ENCODE results near the gene YIF1B. TPM values are rescaled to one million over a fixed set of nuclear protein-coding genes. Genes with fewer than 3 reads are reported as not detected.
"Not testable (repeated sequence)": the region's sequence is repeated elsewhere in the genome, so short reads cannot be mapped to it uniquely, and the experiment has no call there.

Gene YIF1B
- 10 to 100 TPM; 57.9 to 60.3 TPM for total RNA-seq
- polyA plus RNA-seq: 45.4 TPM

- POLR2A ChIA-PET: interaction anchor here (0.6 kb wide), 1 partner anchor 51 kb away, joined by 3 read pairs; the partner anchor contains the start of gene SPINT2
Observed at GRCh38 chr19:38315657-38316476, at the start of gene YIF1B. YIF1B (minus strand) TSS chr19:38315947; CDS start chr19:38315917, 30 bp downstream.

DNA sequence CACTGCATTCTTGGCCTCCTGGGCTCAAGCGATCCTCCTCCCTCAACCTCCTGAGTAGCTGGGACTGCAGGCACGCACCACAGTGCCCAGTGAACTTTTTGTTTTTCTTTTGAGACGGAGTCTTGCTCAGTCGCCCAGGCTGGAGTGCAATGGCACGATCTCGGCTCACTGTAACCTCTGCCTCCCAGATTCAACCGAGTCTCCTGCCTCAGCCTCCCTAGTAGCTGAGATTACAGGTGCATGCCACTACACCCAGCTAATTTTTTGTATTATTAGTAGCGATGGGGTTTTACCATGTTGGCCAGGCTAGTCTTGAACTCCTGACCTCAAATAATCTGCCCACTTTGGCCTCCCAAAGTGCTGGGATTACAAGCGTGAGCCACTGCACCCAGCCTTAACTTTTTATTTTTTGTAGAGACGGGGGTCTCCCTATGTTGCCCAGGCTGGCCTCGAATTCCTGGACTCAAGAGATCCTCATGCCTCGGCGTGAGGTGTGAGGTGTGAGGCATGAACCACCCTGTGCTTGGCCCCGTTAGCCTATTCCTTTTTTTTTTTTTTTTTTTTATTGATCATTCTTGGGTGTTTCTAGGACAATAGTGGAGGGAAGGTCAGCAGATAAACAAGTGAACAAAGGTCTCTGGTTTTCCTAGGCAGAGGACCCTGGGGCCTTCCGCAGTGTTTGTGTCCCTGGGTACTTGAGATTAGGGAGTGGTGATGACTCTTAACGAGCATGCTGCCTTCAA lies 47.4 kb upstream of the YIF1B start:
- peak overlapping the region; percentile 17 to 93 (median 65) for H3K4me3 Mint-ChIP-seq
- H3K4me1 Mint-ChIP-seq: peaks cover 8 to 22% (median 13%) of the 10 kb centered on the region in 3 donors
- POLR2A ChIA-PET: interaction anchor here (1.1 to 2.3 kb wide), 3 partner anchors 10 to 33 kb away, joined by 4 to 11 read pairs (median 9); partner anchors contain the start of gene PSMD8
- H3K27ac ChIP-seq (ENCODE audit: low read depth, low read length); H3K36me3 ChIP-seq (ENCODE audit: insufficient read depth, low read length); H3K27me3 ChIP-seq (ENCODE audit: insufficient read depth, low read length, poor library complexity, severe bottlenecking); CTCF ChIA-PET; H3K9me3 ChIP-seq (ENCODE audit: low read length); H3K27ac Mint-ChIP-seq; H3K36me3 Mint-ChIP-seq; H3K9me3 Mint-ChIP-seq; DNase-seq: not testable (repeated sequence)
- H3K27me3 Mint-ChIP-seq: peaks cover 5 to 11% of the 10 kb centered on the region in 2 donors
- Histone ChIP-seq H3K4me3 (ENCODE audit: low read length) (peak overlapping the region; percentile 66), H3K4me1 (ENCODE audit: insufficient read depth, low read length) (peaks cover 12% of the 10 kb centered on the region)

More at GRCh38 chr19:38315657-38316476, at the start of gene YIF1B:
- Mint-ChIP-seq H3K9me3 (no peaks in the 10 kb centered on the region), H3K27me3 (no peaks in the 10 kb centered on the region), H3K4me3 (peak within 1 kb of the TSS; percentile 81 to 95 (median 90)), H3K36me3 (peaks cover 0 to 4% (median 3%) of the 10 kb centered on the region in 3 donors), H3K27ac (peak within 1 kb of the TSS; percentile 84 to 98 (median 96)), H3K4me1 (peaks cover 35 to 58% (median 52%) of the 10 kb centered on the region in 3 donors)
- Histone ChIP-seq H3K27ac (ENCODE audit: low read depth, low read length) (peak within 1 kb of the TSS; percentile 95), H3K36me3 (ENCODE audit: insufficient read depth, low read length) (no peaks in the 10 kb centered on the region), H3K4me3 (ENCODE audit: low read length) (peak within 1 kb of the TSS; percentile 88), H3K9me3 (ENCODE audit: low read length) (no peaks in the 10 kb centered on the region), H3K27me3 (ENCODE audit: insufficient read depth, low read length, poor library complexity, severe bottlenecking) (no peaks in the 10 kb centered on the region), H3K4me1 (ENCODE audit: insufficient read depth, low read length) (peaks cover 42% of the 10 kb centered on the region)
- DNase-seq: peak; percentile 91 to 97 (median 95)
- CTCF ChIA-PET: no interaction called here

DNA sequence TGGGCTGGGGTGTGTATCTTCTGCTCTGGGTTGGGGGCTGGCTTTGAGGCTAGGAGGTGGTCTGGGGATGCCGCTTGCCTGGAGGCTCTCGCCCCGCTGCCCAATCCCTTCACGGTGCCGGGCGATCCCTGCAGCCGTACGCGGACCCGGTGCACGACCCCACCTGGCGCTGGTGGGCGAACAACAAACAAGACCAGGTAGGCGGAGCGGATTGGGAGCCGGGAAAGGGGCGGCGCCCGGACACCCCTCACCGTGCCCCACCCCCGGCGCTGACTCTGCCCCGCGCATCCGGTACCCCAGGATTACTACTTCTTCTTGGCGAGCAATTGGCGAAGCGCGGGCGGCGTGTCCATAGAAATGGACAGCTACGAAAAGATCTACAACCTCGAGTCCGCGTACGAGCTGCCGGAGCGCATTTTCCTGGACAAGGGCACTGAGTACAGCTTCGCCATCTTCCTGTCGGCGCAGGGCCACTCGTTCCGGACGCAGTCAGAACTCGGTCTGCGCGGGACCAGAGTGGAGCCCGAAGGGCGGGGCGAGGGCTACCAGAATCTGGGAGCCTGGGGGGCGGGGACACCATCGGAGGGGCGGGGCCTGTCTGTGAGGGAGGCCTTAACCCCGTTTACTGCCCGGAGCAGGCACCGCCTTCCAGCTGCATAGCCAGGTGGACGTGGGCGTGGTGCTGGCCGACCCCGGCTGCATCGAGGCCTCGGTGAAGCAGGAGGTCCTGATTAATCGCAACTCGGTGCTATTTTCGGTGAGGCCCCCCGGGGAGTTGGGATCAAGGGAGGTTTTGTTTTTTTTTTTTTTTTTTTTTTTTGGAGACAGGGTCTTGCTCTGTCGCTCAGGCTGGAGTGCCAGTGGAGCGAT lies 46.6 kb upstream of the YIF1B start:
- DNase-seq: peak; percentile 43 to 76 (median 50)
- peaks cover 5 to 7% of the 10 kb centered on the region in 2 donors for H3K27me3 Mint-ChIP-seq
- Histone ChIP-seq H3K27me3 (ENCODE audit: insufficient read depth, low read length, poor library complexity, severe bottlenecking) (no peaks in the 10 kb centered on the region), H3K27ac (ENCODE audit: low read depth, low read length) (no peak overlapping the region), H3K4me3 (ENCODE audit: low read length) (peak overlapping the region; percentile 66), H3K4me1 (ENCODE audit: insufficient read depth, low read length) (peaks cover 12% of the 10 kb centered on the region), H3K36me3 (ENCODE audit: insufficient read depth, low read length) (no peaks in the 10 kb centered on the region), H3K9me3 (ENCODE audit: low read length) (no peaks in the 10 kb centered on the region)
- ChIA-PET CTCF (interaction anchor here (2.0 kb wide), 1 partner anchor 27 kb away, joined by 7 read pairs; the partner anchor contains the start of gene CATSPERG), POLR2A (interaction anchor here (1.0 to 2.3 kb wide), 4 partner anchors 11 to 34 kb away, joined by 3 to 11 read pairs (median 6); partner anchors contain the start of genes GGN and PSMD8)
- H3K27ac Mint-ChIP-seq: peak overlapping the region in 4 of 8 donors; percentile 10 to 82 (median 36)
- no peaks in the 10 kb centered on the region for H3K9me3 Mint-ChIP-seq
- H3K4me3 Mint-ChIP-seq: peak overlapping the region; percentile 69 to 93 (median 84)
- H3K36me3 Mint-ChIP-seq: no peaks in the 10 kb centered on the region
- peaks cover 8 to 22% (median 13%) of the 10 kb centered on the region in 3 donors for H3K4me1 Mint-ChIP-seq

DNA sequence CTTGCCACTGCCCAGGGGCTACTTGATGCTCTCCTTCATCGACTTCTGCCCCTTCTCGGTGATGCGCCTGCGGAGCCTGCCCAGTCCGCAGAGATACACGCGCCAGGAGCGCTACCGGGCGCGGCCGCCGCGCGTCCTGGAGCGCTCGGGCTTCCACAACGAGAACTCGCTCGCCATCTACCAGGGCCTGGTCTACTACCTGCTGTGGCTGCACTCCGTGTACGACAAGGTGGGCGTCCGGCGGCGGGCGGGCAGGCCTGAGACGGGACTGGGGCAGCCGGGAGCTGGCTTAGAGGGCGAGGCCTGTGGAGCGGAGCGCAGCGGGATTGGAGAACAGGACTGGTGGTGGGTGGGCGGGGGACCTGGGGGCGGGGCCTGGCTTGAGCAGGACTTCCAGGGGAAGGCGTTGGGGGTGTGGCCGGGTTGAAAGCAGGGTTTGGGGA lies 45.9 kb upstream of the YIF1B start:
- Histone ChIP-seq H3K4me1 (ENCODE audit: insufficient read depth, low read length) (peaks cover 12% of the 10 kb centered on the region), H3K9me3 (ENCODE audit: low read length) (no peaks in the 10 kb centered on the region), H3K27me3 (ENCODE audit: insufficient read depth, low read length, poor library complexity, severe bottlenecking) (no peaks in the 10 kb centered on the region), H3K36me3 (ENCODE audit: insufficient read depth, low read length) (no peaks in the 10 kb centered on the region), H3K27ac (ENCODE audit: low read depth, low read length) (no peak overlapping the region), H3K4me3 (ENCODE audit: low read length) (peak overlapping the region; percentile 66)
- Mint-ChIP-seq H3K9me3 (no peaks in the 10 kb centered on the region), H3K27ac (peak overlapping the region in 1 of 8 donors; percentile 52), H3K27me3 (peaks cover 3 to 7% of the 10 kb centered on the region in 2 donors), H3K4me1 (peaks cover 8 to 22% (median 13%) of the 10 kb centered on the region in 3 donors), H3K36me3 (no peaks in the 10 kb centered on the region), H3K4me3 (peak overlapping the region; percentile 69 to 93 (median 84))
- ChIA-PET POLR2A (interaction anchor here (1.0 to 2.3 kb wide), 3 partner anchors 12 to 34 kb away, joined by 3 to 11 read pairs (median 9); partner anchors contain the start of genes GGN and PSMD8), CTCF (interaction anchor here (1.6 to 2.0 kb wide), 2 partner anchors 26 to 41 kb away, joined by 5 to 7 read pairs; partner anchors contain the start of genes CATSPERG and FAM98C)
- peak; percentile 37 to 72 (median 48) for DNase-seq

DNA sequence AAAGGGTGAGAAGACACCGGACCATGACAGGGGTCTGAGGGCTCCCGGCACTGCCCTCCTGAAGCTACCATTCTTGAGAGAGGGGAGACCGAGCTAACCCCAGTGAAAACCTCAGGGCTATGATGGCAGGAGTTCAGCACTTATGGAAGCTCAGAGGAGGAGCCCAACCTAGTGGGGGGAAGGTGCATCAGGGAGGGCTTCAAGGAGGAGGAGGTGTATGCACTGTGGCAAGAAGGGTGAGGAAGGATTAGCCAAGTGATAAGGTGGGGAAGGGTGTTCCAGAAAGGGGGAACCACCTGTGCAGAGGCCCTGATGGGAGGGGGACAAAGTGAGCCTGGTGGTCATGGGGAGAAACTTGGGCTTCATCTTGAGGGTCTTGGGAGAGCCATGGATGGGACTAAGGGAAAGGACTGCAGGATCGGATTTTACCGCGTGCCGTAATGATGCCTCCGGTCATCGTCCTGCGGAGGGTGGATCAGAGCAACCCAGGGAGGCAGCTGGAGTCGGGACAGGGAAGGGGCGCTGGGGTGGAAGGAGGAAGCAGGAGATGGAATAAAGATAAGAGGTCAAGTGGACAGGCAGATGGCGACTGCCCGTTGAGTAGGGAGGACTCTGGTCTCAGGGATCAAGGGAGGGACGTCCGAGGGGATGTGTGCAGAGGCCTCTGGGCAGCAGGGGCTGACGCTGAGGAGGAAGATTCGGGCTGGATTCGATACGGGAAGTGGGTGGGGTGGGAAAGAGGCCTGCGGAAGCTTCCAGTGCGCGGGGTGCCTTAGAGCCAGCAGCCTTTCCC lies 45.3 kb upstream of the YIF1B start:
- DNase-seq: no peak
- ChIA-PET POLR2A (interaction anchor here (1.0 kb wide), 2 partner anchors 25 to 27 kb away, joined by 3 to 4 read pairs; partner anchors contain the start of genes CATSPERG and GGN), CTCF (interaction anchor here (0.7 to 2.0 kb wide), 3 partner anchors 26 to 55 kb away, joined by 3 to 7 read pairs (median 5); partner anchors contain the start of genes CATSPERG and FAM98C)
- no peaks in the 10 kb centered on the region for H3K36me3 Mint-ChIP-seq
- H3K4me1 Mint-ChIP-seq: peaks cover 8 to 22% (median 13%) of the 10 kb centered on the region in 3 donors
- peak overlapping the region; percentile 39 for H3K4me3 ChIP-seq (ENCODE audit: low read length)
- H3K27ac Mint-ChIP-seq: peak overlapping the region in 5 of 8 donors; percentile 5 to 54 (median 28)
- peak overlapping the region; percentile 69 to 93 (median 84) for H3K4me3 Mint-ChIP-seq
- H3K27ac ChIP-seq (ENCODE audit: low read depth, low read length): no peak overlapping the region
- H3K9me3 Mint-ChIP-seq: no peaks in the 10 kb centered on the region
- H3K4me1 ChIP-seq (ENCODE audit: insufficient read depth, low read length): peaks cover 12% of the 10 kb centered on the region
- H3K36me3 ChIP-seq (ENCODE audit: insufficient read depth, low read length): no peaks in the 10 kb centered on the region
- no peaks in the 10 kb centered on the region for H3K27me3 ChIP-seq (ENCODE audit: insufficient read depth, low read length, poor library complexity, severe bottlenecking)
- H3K27me3 Mint-ChIP-seq: peaks cover 0 to 9% of the 10 kb centered on the region in 2 donors
- H3K9me3 ChIP-seq (ENCODE audit: low read length): no peaks in the 10 kb centered on the region

GRCh38 chr19:38360351-38360750 lies 44.6 kb upstream of the YIF1B start:
- H3K27ac Mint-ChIP-seq: no peak overlapping the region
- H3K27me3 ChIP-seq (ENCODE audit: insufficient read depth, low read length, poor library complexity, severe bottlenecking): no peaks in the 10 kb centered on the region
- H3K27ac ChIP-seq (ENCODE audit: low read depth, low read length): no peak overlapping the region
- peak overlapping the region; percentile 38 to 87 (median 82) for H3K4me3 Mint-ChIP-seq
- no peaks in the 10 kb centered on the region for H3K9me3 ChIP-seq (ENCODE audit: low read length)
- H3K4me1 Mint-ChIP-seq: peaks cover 8 to 22% (median 13%) of the 10 kb centered on the region in 3 donors
- no peak for DNase-seq
- no peaks in the 10 kb centered on the region for H3K36me3 ChIP-seq (ENCODE audit: insufficient read depth, low read length)
- CTCF ChIA-PET: interaction anchor here (0.7 to 2.0 kb wide), 4 partner anchors 14 to 54 kb away, joined by 3 to 7 read pairs (median 4); partner anchors contain the start of genes CATSPERG, FAM98C and PSMD8
- peaks cover 12% of the 10 kb centered on the region for H3K4me1 ChIP-seq (ENCODE audit: insufficient read depth, low read length)
- peaks cover 0 to 10% of the 10 kb centered on the region in 2 donors for H3K27me3 Mint-ChIP-seq
- H3K36me3 Mint-ChIP-seq: no peaks in the 10 kb centered on the region
- POLR2A ChIA-PET: interaction anchor here (1.0 kb wide), 1 partner anchor 24 kb away, joined by 4 read pairs; the partner anchor contains the start of gene CATSPERG
- H3K4me3 ChIP-seq (ENCODE audit: low read length): no peak overlapping the region
- H3K9me3 Mint-ChIP-seq: no peaks in the 10 kb centered on the region
